Adrenal gland (tissue), 5 donors: ENCODE data around the gene DPM1.

ENCODE experiments used
- POLR2A ChIP-seq, 2 donors: fragments of 450-650 bp; IDR thresholded peaks; one replicate each; pipeline ENCODE4 v1.6.1; 2017; ENCODE audit warnings: antibody characterized with exemption in 2 of 2, mild to moderate bottlenecking in 2 of 2, moderate library complexity in 1 of 2
- TF ChIP-seq, protein P1 (sequence below), 6 experiments: fragments of 450-650 bp in 4 of 6; fragments of 200-600 bp in 2 of 6; sonication (generic) in 1 of 6; IDR thresholded peaks; 1 replicate in 5 of 6; 2 replicates in 1 of 6; pipeline versions ENCODE4 v1.5.1 to v1.8.0; 2016 to 2021; ENCODE audit warnings: antibody characterized with exemption in 6 of 6, mild to moderate bottlenecking in 2 of 6, moderate library complexity in 1 of 6
- donor health status: DM: no; HTN: no; CAD: no.

DNA sequence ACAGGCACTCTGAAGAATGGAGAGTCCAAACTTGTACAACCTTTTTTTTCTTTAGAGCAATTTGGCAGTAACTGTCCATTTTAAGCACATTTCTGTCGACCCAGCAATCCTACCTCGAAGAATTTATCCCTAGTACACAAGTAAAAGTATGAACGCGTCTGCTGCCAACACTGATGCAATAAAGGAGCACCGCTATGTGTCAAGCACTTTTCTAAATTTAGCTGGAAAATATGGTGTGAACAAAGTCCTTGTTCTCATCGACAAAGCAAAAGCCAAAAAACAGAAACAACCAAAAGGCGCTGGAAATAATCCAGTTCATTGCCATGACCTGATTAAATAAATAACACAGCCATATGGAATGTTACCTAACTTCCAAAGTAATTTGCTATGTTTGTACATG is 1.1 kb downstream of the DPM1 start:
- no peak for TF ChIP-seq POLR2A (IDR thresholded peaks at IDR 0.05)
- TF ChIP-seq, protein P1, sequence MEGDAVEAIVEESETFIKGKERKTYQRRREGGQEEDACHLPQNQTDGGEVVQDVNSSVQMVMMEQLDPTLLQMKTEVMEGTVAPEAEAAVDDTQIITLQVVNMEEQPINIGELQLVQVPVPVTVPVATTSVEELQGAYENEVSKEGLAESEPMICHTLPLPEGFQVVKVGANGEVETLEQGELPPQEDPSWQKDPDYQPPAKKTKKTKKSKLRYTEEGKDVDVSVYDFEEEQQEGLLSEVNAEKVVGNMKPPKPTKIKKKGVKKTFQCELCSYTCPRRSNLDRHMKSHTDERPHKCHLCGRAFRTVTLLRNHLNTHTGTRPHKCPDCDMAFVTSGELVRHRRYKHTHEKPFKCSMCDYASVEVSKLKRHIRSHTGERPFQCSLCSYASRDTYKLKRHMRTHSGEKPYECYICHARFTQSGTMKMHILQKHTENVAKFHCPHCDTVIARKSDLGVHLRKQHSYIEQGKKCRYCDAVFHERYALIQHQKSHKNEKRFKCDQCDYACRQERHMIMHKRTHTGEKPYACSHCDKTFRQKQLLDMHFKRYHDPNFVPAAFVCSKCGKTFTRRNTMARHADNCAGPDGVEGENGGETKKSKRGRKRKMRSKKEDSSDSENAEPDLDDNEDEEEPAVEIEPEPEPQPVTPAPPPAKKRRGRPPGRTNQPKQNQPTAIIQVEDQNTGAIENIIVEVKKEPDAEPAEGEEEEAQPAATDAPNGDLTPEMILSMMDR (IDR thresholded peaks at IDR 0.05), result no peak
